Endothelial cell of umbilical vein (primary cell): ENCODE results near the gene CEP128. TPM values are rescaled to one million over a fixed set of nuclear protein-coding genes. Genes with fewer than 3 reads are reported as not detected.

Source experiments
- BruUV-seq: library from RNA; stranded (reverse); fragments of 400-500 nt; replicated peaks from 2 replicates; lab custom pipeline; 2021; lab: Mats Ljungman, UMichigan
- CTCF ChIA-PET: fragments of 300-600, 350-600 bp; sonication (Branson Sonifier 250); formaldehyde crosslinking; loops from one replicate; lab custom pipeline; 2021; ENCODE audit warnings: antibody characterized with exemption, inconsistent platforms; lab: Charles Lee
- POLR2A ChIA-PET: fragments of 300-600, 350-600 bp; sonication (Branson Sonifier 250); formaldehyde crosslinking; loops from one replicate; lab custom pipeline; 2021; ENCODE audit warnings: antibody characterized with exemption, inconsistent platforms; lab: Charles Lee
- DNase-seq: peaks from one replicate; pipeline ENCODE4 v3.0.0-alpha.2; 2011; ENCODE audit warnings: low read depth, low spot score
- FAIRE-seq: peaks from 2 replicates; lab custom pipeline; 2011; peaks lifted over from hg19 to GRCh38; lab: Jason Lieb, UNC
- H2AFZ ChIP-seq: 2 replicates; pipeline ENCODE4 v1.6.0; 2012; ENCODE audit warnings: low read depth, low read length, control low read depth, inconsistent platforms
- H3K27ac ChIP-seq: 2 replicates; pipeline ENCODE4 v1.5.1; 2011; ENCODE audit warnings: low read depth, mild to moderate bottlenecking, control low read depth, low read length, moderate library complexity; ENCODE audit not compliant: insufficient read depth
- H3K27me3 ChIP-seq, 2 experiments: 2 replicates each; pipeline versions ENCODE4 v1.6.0 to v1.6.1; 2011; ENCODE audit warnings: low read length in 2 of 2, mixed read lengths in 1 of 2; ENCODE audit not compliant: control insufficient read depth in 2 of 2, insufficient read depth in 2 of 2
- H3K36me3 ChIP-seq, 2 experiments: 2 replicates in 1 of 2; 3 replicates in 1 of 2; pipeline ENCODE4 v1.5.1; 2011; ENCODE audit warnings: low read length in 2 of 2, mild to moderate bottlenecking in 1 of 2, moderate library complexity in 1 of 2; ENCODE audit not compliant: control insufficient read depth in 2 of 2, insufficient read depth in 2 of 2; ENCODE audit errors: extremely low read depth in 1 of 2
- H3K4me1 ChIP-seq: 3 replicates; pipeline ENCODE4 v1.5.1; 2011; ENCODE audit warnings: mild to moderate bottlenecking, low read length; ENCODE audit not compliant: control insufficient read depth, insufficient read depth; ENCODE audit errors: extremely low read depth
- H3K4me2 ChIP-seq: 2 replicates; pipeline ENCODE4 v1.6.1; 2011; ENCODE audit warnings: low read length, control low read depth, mixed read lengths; ENCODE audit not compliant: insufficient read depth
- H3K4me3 ChIP-seq, 3 experiments: fragments of 200-600 bp in 1 of 3; sonication (generic), shearing (Covaris generic) in 1 of 3; replicated peaks in 1 of 3; 2 replicates each; pipeline ENCODE4 v1.5.1; 2011 to 2016; ENCODE audit warnings: control low read depth in 3 of 3, low read length in 3 of 3, mild to moderate bottlenecking in 2 of 3, inconsistent platforms in 1 of 3, low read depth in 1 of 3, moderate library complexity in 1 of 3; ENCODE audit not compliant: insufficient read depth in 1 of 3
- H3K79me2 ChIP-seq: 2 replicates; pipeline ENCODE4 v1.6.0; 2012; ENCODE audit warnings: low read length, inconsistent platforms; ENCODE audit not compliant: control insufficient read depth, insufficient read depth
- H3K9ac ChIP-seq: replicated peaks from 2 replicates; pipeline ENCODE3; 2011; ENCODE audit warnings: low read length, control low read depth; ENCODE audit not compliant: insufficient read depth; ENCODE audit errors: extremely low read depth
- H3K9me1 ChIP-seq: replicated peaks from 3 replicates; pipeline ENCODE4 v1.6.0; 2011; ENCODE audit warnings: mild to moderate bottlenecking, low read length; ENCODE audit not compliant: control insufficient read depth, insufficient read depth; ENCODE audit errors: extremely low read depth
- H3K9me3 ChIP-seq: replicated peaks from 2 replicates; pipeline ENCODE4 v1.5.1; 2012; ENCODE audit warnings: low read length, inconsistent platforms; ENCODE audit not compliant: control insufficient read depth, insufficient read depth
- H4K20me1 ChIP-seq: replicated peaks from 2 replicates; pipeline ENCODE3; 2011; ENCODE audit warnings: mild to moderate bottlenecking, low read length; ENCODE audit not compliant: control insufficient read depth, insufficient read depth; ENCODE audit errors: extremely low read depth
- CTCF ChIP-seq, 2 donors: IDR thresholded peaks; 1 replicate in 1 of 2; 2 replicates in 1 of 2; pipeline ENCODE4 v1.5.1; 2011; ENCODE audit warnings: low read length in 2 of 2, mild to moderate bottlenecking in 2 of 2, moderate library complexity in 2 of 2, control low read depth in 1 of 2, inconsistent platforms in 1 of 2, low read depth in 1 of 2; ENCODE audit not compliant: insufficient read depth in 1 of 2; ENCODE audit errors: extremely low read depth in 1 of 2
- EZH2 ChIP-seq: IDR thresholded peaks from 2 replicates; pipeline ENCODE4 v1.6.1; 2012; ENCODE audit warnings: borderline replicate concordance, low read depth, mild to moderate bottlenecking, moderate library complexity, low read length, inconsistent platforms; ENCODE audit not compliant: severe bottlenecking
- FOS ChIP-seq: IDR thresholded peaks from 2 replicates; pipeline ENCODE4 v1.6.1; 2011; ENCODE audit warnings: mild to moderate bottlenecking, low read length, moderate library complexity, borderline replicate concordance; ENCODE audit not compliant: insufficient read depth
- GATA2 ChIP-seq: IDR thresholded peaks from 2 replicates; pipeline ENCODE4 v1.7.0; 2011; ENCODE audit warnings: low read depth, mild to moderate bottlenecking, moderate library complexity, mixed read lengths, low read length; ENCODE audit not compliant: insufficient read length, insufficient read depth
- JUN ChIP-seq: IDR thresholded peaks from 2 replicates; pipeline ENCODE4 v1.6.1; 2011; ENCODE audit warnings: borderline replicate concordance, low read depth; ENCODE audit not compliant: insufficient read length, insufficient read depth
- MAX ChIP-seq: IDR thresholded peaks from 2 replicates; pipeline ENCODE4 v1.6.1; 2011; ENCODE audit not compliant: insufficient read depth, insufficient read length
- MYC ChIP-seq: IDR thresholded peaks from one replicate; pipeline ENCODE4 v1.6.1; 2011; ENCODE audit warnings: mild to moderate bottlenecking, low read depth, low read length
- POLR2A ChIP-seq: IDR thresholded peaks from 2 replicates; pipeline ENCODE4 v1.6.1; 2012; ENCODE audit warnings: low read depth, mild to moderate bottlenecking, control low read depth, low read length
- POLR2AphosphoS5 ChIP-seq: IDR thresholded peaks from 2 replicates; pipeline ENCODE4 v1.6.1; 2012; ENCODE audit warnings: low read depth, mild to moderate bottlenecking, control low read depth, low read length, moderate library complexity; ENCODE audit not compliant: insufficient read depth
- dilution Hi-C: fragments of 300-500 bp; cut with MboI; formaldehyde crosslinking; loops from one replicate; pipeline ENCODE4 v1.15.0; 2019; ENCODE audit warnings: low sequenced_read_pairs; ENCODE audit not compliant: extremely low pct_ligation_motif_present
- intact Hi-C: fragments of 100-400 bp; cut with micrococcal nuclease; formaldehyde crosslinking; loops from one replicate; pipeline ENCODE4 v1.10.0; 2022
- polyA plus RNA-seq, 4 experiments: library from polyadenylated mRNA; depleted of rRNA in 3 of 4; stranded (reverse) in 3 of 4; unstranded in 1 of 4; fragments of >200 nt; gene quantifications; 2 replicates each; pipeline versions ENCODE4 v1.2.1 to v1.2.3, GENCODE V29; 2011 to 2012; ENCODE audit warnings: missing spikeins in 1 of 4
- total RNA-seq: library from RNA; stranded (reverse); gene quantifications from 2 replicates; pipeline ENCODE4 v1.2.3, GENCODE V29; 2021

CEP128 gene
- total and polyA plus RNA-seq, 2 donors (not counting 3 experiments of a cell fraction or from before 2014, with no cell fraction given): 0.91 to 23.7 TPM

- ChIA-PET POLR2A (no interaction called here), CTCF (no interaction called here)
- Histone ChIP-seq H3K4me2 (no peak overlapping the region), H3K9ac (no peak overlapping the region), H3K9me1 (no peaks in the 10 kb centered on the region), H2AFZ (no peak overlapping the region), H3K27me3 (no peaks in the 10 kb centered on the region), H3K4me3 (no peak overlapping the region), H3K27ac (no peak overlapping the region), H3K9me3 (peaks cover 4% of the 10 kb centered on the region), H3K4me1 (no peaks in the 10 kb centered on the region), H4K20me1 (no peaks in the 10 kb centered on the region), H3K79me2 (no peaks in the 10 kb centered on the region), H3K36me3 (no peaks in the 10 kb centered on the region)
- no TSS peak for BruUV-seq
- TF ChIP-seq CTCF (IDR thresholded peaks at IDR 0.05; ENCODE audit: extremely low read depth in 1 of 2, insufficient read depth in 1 of 2, low read depth in 1 of 2, low read length in 2 of 2) (no peak), MYC (no peak), GATA2 (no peak), MAX (no peak), POLR2A (no peak), FOS (no peak), JUN (no peak), EZH2 (no peak), POLR2AphosphoS5 (no peak)
- no peak for DNase-seq
- no peak for FAIRE-seq
- intact Hi-C loops: no loop called here
- dilution Hi-C loops: no loop called here
Observed at GRCh38 chr14:80679273-80679672, 262.3 kb downstream of the CEP128 start.
